GM18870 (cell line): ENCODE data around the gene COL9A2.
"Not testable (repeated sequence)": the region's sequence is repeated elsewhere in the genome, so short reads cannot be mapped to it uniquely, and the experiment has no call there.

Experiments
- ATAC-seq: cut with Tn5 transposase; IDR thresholded peaks from one replicate; pipeline ENCODE4 v1.9.1; 2021; ENCODE audit warnings: moderate library complexity; ENCODE audit not compliant: unreplicated experiment

Gene COL9A2

DNA sequence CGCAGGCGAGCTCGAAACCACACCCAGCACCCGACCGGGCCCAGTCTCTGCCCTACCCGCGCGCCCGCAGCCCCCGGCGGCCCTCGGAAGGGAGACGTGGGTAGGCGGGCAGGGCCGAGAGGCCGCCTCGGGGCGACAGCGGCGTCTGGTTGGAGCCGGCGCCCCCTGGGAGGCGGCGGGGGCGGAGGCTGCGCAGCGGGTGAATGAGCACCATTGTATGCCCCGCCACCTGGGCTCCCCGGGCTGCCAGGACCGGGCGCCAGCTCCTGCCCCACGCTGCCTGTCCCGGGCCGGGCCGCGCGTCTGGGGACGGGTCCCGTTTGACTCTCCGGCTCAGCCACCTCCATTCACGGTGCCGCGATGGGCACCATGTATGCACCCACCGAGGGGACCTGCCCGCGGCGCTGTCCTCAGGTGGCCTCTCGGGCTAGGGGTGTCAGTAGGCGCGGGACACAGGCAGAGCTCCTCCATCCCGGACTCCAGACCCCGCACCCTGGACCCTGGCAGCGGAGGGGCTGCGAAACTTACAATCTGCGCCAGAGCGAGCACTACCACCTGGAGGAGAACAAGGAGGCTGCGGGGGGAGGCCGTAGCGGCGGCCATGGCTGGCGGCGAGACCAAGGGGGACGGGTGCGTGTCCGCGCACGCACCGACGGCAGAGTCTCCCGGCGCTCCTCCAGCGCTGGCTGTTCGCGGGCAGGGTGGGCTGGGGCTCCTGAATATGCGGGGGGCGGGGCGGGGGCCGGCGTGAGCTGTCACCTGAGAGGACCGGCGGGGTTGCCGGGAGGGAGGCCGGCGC lies at the start of gene COL9A2:
Gene COL9A2, minus strand, starts transcription at position 692 of the 799 bp plus-strand sequence. Its CDS starts 89 bp downstream, at position 603.
- ATAC-seq: no peak

DNA sequence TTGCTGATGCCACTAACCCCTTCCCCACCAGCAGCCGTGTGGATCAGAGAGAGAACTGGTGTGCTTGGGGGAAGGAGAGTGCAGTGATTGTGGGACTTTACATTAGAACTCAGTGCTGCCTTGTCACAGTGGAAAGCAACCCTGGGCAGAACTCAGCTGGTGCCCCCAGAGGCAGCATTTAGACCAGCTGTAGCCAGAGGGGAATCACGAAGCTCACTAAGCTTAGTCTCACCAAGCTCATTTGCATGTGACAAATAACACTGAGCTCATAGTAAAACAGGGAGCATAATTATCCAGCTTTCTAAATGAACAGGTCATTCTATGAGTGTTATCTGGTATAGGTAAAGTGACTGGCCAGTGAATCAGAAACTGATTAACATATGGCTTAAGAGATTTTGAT lies 46.6 kb upstream of the COL9A2 start:
- peak; percentile 81 for ATAC-seq

DNA sequence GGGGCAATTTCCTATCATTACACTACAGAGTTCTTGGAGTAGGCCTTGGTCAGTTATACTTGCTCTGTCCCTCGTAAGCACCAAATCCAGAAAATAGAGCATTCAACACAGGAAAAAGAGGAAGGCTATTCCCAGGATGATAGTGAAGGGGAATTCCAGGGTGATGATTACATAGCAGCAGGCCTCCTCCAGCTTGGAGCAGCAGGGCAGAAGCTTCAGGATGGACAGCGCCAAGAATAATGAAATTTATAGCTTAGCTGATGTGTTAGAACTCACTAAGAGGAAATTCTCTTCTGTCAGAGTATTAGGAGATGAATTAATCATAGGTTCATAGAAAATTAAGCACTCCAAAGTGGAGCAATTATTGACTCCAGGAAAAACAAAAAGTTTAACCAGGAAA lies 45.6 kb upstream of the COL9A2 start:
- no peak for ATAC-seq

DNA sequence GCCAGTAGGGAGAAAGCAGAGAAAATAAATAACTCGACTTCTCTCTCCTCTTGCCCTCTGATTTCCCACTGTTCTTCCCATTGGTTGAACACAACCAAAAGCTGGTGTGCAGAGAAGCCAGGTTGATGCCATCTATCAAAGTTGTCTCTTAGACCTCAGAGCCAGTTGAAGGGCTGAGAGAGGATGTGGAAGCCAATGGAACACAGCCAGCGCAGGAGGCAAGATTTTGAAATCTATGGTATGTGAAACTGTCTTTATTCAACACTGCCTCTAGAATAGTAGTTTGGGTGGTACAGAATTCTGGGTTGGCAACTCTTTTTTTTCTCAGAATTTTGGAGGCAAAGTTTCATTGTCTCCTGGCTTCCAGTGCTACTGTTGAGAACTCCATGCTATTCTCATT lies 45.1 kb upstream of the COL9A2 start:
- no peak for ATAC-seq

DNA sequence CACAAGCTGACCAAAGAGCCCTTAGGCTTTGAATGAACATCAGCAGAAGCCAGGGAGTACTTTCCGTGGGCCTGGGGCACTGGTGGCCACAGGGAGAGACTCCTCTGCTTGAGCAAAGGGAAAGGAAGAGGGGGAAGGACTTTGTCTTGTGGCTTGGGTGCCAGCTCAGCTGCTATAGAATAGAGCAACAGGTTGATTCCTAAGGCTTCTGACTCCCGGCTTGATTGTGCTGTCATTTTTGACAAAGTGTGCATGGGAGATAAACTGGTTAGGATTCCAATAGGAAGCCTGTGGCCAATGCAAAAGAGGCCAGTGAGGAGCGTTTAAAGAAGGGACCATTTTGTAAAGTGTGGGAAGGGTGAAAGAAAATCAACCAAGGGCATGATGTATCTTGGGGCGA lies 44.6 kb upstream of the COL9A2 start:
- no peak for ATAC-seq

DNA sequence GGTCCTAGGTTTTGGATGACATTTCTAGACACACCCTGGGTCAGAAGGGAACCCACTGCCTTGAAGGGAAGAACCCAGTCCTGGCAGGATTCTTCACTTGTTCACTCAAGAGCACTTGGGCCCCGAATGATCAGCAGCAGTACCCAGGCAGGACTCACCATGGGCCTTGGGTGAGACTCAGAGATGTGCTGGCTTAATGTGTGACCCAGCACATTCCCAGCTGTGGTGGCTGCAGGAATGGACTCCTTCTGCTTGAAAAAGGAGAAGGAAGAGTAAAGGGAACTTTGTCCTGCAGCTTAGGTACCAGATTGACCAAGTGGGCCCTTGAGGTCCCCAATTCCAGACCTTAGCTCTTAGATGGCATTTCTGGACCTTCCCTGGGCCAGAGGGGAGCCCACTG lies 44.1 kb upstream of the COL9A2 start:
- ATAC-seq: no peak

DNA sequence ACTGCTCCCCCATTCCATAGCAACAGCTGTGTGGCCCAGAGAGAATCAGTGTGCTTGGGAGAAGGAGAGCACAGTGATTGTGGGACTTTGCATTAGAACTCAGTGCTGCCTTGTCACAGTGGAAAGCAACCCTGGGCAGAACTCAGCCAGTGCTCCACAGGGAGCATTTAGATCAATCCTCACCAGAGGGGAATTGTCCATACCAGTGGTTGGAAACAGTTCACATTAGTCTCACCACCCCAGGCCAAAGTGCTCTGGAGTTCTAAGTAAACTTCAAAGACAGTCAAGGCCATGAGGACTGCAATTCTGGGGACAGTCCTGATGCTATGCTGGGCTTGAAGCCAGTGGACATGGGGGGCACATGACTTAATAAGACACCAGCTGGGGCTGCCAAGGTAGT lies 43.5 kb upstream of the COL9A2 start:
- ATAC-seq: no peak

DNA sequence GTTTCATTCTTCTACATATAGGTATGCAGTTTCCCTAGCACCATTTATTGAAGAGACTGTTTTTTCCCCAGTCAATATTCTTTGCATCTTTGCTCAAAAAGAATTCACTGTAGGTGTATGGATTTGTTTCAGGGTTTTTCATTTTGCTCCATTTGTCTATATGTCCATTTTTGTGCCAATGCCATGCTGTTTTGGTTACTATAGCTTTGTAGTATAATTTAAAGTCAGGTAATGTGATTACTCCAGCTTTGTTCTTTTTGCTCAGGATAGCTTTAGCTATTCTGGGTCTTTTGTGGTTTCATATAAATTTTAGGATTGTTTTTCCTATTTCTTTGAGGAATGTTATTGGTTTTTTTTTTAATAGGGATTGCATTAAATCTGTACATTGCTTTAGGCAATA lies 40.5 kb upstream of the COL9A2 start:
- ATAC-seq: no peak

DNA sequence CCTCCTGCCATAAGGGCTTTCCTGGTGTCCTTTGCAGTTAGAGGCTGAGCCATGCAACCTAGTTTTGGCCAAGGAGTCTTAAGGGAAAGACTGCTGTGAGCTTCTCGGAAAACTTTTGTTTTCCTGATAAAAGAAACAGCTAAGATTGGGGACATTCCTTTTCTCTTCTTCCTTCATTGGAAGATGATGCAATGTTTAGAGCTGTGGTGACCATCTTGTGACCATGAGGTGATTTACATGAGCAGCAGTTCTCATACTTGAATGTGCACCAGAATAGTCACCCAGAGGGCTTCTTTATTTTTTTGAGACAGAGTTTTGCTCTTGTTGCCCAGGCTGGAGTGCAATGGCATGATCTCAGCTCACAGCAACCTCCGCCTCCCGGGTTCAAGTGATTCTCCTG lies 36.0 kb upstream of the COL9A2 start:
- ATAC-seq: no peak

DNA sequence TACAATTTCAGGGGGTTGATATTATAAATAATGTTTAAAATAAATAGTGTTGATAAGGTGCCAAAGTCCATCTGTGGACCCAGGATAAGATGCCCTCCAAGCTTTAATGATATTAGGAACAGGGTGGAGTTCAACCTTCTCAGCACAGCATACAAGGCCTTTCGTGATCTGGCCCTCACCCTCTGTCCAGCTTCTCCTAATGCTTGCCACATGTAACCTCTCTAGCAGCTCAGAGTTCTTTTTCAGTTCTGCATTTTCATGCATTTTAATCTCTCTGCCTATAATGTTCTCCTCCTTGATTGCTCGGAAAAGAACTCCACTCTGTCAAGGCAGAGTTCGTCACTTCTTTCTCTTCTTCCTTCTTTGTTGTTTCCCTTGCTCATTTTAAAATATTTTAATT lies 35.0 kb upstream of the COL9A2 start:
- no peak for ATAC-seq

DNA sequence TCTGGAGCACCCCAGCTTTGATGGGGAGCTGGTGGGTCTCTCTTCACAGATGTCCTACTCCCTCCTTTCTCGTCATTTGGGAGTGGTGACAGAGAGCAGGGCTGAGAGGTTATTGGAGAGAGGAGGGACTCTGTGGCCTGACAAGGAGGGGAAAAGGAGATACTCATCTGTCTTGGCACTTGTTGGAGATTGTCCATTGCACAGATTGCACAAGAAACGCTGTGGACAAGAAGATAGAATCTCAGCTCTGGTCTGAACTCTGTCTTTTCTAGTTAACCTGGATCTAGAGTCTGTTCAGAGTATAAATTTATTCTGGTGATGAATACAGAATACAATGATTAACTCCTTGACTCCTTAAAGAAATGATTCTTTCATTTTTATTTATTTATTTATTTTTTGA lies 34.0 kb upstream of the COL9A2 start:
- no peak for ATAC-seq

DNA sequence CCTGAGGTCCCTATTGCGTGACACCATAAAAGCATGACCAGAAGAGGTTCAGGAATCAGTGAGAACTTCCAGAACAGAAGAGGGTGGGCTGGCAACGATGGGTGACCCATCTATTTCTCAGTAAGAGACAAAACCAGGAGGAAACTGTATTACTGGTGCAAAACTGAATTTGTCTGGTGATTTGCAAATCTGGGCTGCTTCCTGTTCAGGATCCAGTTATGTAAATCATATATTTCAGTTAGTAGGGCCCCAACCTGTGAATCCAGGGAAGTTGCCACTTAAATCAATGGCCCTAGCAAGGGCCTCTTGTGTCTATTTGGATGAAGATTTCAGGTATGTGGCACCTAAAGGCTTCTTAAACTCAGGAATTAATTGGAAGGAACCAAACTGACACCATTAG lies 33.3 kb upstream of the COL9A2 start:
- no peak for ATAC-seq

DNA sequence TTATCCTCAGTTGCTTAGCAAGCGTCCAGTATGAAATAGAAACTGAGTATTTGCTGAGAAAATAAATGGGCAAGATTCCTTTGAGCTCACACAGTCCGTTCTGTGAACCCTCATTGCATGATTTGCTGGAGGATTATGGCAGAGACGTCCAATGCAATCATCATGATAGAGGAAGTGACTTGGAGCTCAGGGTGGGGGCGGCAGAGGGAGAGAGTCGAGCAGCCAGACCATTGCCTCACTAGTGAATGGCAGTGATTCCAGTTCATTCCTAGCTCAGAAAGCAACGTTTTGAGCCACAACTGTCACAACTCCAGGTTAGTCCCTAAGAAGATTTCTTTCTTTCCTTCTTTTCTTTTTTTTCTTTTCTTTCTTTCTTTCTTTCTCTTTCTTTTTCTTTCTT lies 27.5 kb upstream of the COL9A2 start:
- no peak for ATAC-seq

DNA sequence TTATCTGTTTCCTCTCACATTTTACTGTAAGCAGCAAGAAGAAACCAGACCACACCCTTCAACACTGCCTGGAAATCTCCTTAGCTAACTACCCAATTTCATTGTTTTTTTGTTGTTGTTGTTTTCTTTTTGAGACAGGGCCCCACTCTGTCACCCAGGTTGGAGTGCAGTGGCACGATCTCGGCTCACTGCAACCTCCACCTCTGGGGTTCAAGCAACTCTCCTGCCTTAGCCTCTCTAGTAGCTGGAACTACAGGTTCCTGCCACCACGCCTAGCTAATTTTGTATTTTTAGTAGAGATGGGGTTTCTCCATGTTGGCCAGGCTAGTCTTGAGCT lies 25.3 kb upstream of the COL9A2 start:
- ATAC-seq: not testable (repeated sequence)

DNA sequence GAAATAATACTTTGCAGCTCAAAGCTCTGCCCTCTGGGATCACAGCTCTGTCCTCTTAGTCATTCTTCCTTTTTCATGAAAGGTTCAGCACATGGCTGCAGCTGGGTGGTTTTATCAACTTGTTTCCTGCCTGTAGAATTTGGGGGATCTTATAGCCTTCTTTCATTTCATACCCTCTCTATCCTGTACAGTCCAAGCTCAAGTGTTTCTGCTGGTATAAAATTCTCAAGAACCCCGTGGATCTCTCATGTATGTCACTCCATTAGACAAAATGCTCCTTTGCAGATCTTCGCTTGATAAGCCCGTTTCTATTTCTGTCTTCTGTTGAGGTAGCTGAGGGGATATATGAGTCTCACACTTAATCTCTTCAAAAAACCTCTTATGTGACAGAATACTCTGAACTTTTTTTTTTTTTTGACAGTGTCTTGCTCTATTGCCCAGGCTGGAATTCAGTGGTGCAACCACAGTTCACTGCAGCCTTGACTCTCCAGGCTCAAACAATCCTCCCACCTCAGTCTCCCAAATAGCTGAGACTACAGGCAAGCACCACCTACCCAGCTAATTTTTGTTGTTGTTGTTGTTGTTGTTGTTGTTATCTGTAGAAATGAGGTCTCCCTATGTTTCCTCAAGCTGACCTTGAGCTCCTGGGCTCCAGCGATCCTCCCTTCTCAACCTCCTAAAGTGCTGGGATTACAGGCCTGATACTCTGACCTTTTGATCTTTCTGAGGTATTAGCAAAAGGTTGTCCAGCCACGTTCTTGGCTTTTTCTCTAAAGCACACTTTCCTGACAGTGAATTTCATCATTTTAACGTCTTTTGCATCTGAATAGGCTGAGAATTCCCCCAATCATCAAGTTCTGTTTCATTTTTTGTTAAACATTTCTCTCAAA lies 24.6 kb upstream of the COL9A2 start:
- no peak for ATAC-seq

DNA sequence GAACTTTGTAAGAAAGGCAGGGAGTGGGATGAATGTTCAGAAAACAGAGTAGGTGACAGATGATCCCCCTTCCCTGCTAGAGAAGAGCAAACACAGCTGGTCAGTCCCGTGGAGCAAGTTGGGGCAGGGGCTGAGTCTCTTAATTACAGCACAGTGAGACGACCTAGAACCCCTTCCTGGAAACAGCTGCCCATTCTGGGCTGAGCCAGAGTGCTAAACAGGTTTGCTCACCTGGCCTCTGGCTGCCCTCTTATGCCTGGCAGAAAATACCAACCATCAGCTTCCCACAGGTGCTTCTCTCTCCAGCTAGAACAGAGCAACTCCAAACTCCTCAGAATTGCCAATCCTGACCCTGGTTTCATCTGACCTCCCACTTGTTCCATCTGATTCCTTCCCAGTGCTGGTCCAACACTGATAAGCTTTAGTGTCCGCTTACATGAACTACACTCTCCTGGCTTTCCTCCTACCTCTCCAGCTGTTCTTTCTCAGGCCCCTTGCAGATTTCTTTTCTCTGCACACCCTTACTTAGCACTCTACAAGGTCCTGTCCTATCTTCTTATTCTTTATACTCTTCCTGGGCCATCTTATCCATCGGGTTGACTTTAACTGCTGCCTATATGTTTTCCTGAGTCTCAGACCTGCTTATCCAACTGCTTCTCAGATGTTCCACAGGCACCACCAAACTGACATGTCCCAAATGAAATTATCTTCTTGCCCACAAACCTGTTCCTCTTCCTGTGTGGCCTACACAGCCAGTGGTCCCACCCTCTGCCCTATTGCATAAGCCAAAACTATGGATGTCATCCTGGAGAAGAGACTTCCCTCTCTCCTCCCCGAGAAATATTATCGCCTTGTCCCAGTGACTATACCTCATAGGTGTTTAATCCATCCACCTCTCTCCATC lies 22.6 kb upstream of the COL9A2 start:
- ATAC-seq: no peak

DNA sequence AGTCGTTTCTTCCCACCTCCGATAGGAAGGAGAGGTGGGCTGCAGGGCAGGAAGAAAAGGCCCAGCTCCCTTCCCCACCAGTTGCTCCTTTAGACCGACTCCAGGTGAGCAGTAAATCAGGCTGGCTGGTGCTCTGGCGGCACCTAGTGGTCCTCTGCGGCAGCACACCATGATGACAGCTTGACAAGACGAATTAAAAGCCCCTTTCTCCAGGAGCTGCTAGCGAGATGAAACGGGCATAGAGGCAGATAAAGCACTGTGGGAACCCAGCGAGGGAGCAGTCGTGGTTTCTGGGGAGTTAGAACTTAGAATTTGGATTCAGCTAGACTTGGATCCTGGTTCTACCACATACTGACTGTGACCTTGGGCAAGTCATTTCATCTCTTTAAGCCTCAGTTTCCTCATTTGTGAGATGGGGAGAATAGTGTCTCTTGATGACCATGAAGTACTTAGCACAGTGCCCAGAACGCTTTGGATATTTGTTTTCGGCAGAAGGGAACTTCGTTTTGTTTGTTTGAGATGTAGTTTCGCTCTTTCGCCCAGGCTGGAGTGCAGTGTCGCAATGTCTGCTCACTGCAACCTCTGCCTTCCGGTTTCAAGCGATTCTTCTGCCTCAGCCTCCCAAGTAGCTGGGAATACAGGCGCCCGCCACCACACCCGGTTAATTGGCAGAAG lies 21.8 kb upstream of the COL9A2 start:
- ATAC-seq: no peak

DNA sequence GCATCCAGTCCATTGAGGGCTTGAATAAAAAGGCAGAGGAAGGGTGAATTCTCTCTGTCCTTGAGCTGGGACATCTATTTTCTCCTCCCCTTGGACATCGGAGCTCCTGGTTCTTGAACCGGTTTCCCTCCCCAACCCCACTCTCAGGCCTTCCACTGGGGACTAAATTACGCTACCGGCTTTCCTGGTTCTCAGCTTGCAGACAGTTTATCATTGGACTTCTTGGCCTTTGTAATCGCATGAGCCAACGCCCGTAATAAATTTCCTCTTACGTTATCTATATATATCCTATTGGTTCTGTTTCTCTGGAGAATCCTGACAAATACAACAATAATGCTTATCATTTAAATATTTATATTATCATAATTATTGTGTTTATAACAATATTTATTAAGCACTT lies 20.4 kb upstream of the COL9A2 start:
- ATAC-seq: no peak

DNA sequence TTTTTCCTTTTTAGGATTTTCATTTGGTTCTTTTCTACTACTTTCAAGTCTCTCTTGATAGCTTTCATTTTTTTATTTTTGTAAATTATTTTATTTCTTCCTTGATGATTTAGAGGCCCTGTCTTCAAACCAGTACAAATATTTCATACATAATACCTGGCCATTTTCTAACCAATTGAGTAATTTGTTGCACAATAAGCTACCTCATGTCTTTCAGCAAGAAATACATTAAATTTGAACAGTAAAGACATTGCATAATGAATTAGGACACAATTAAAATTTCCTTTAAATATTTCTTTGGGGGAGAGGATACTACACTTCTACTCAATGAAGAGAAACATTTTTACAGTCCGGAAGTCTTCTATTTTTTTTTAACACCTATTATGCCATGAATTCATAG lies 15.6 kb upstream of the COL9A2 start:
- no peak for ATAC-seq

DNA sequence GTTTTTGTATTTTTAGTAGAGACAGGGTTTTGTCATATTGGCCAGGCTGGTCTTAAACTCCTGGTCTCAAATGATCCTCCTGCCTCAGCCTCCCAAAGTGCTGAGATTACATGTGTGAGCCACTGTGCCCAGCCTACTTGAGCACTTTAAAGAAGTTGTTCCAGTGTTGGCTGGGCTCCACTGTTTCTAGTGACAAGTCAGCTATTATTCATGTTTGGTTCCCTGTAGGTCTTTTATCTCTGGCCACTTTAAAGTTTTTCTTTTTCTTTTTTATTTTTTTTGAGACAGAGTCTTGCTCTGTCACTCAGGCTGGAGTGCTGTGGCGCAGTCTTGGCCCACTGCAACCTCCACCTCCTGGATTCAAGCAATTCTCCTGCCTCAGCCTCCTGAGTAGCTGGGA lies 14.3 kb upstream of the COL9A2 start:
- ATAC-seq: not testable (repeated sequence)
